ENCODE measurements around the gene SMG6.

SMG6 gene

GRCh38 chr17:2215616-2216364 is 87.8 kb downstream of the SMG6 start:
- peaks cover 24% of the 10 kb centered on the region for H3K36me3 Mint-ChIP-seq (ENCODE audit: low read depth)
- H3K4me3 Mint-ChIP-seq, result peak overlapping the region; percentile 78
- no peaks in the 10 kb centered on the region for H3K9me3 Mint-ChIP-seq
- peak overlapping the region; percentile 97 for H3K27ac Mint-ChIP-seq
- peaks cover 49% of the 10 kb centered on the region for H3K4me1 Mint-ChIP-seq (ENCODE audit: low read depth)
- H3K27me3 Mint-ChIP-seq (ENCODE audit: low read depth), result no peaks in the 10 kb centered on the region

GRCh38 chr17:2214929-2215615 is 88.5 kb downstream of the SMG6 start:
- Mint-ChIP-seq H3K4me3 (peak overlapping the region; percentile 78), H3K4me1 (ENCODE audit: low read depth) (peaks cover 51% of the 10 kb centered on the region)

GRCh38 chr17:2214047-2214928 is 89.3 kb downstream of the SMG6 start:
- H3K27ac Mint-ChIP-seq, result peak overlapping the region; percentile 97
- H3K9me3 Mint-ChIP-seq, result no peaks in the 10 kb centered on the region
- peaks cover 27% of the 10 kb centered on the region for H3K36me3 Mint-ChIP-seq (ENCODE audit: low read depth)
- peak overlapping the region; percentile 78 for H3K4me3 Mint-ChIP-seq
- no peaks in the 10 kb centered on the region for H3K27me3 Mint-ChIP-seq (ENCODE audit: low read depth)
- peaks cover 51% of the 10 kb centered on the region for H3K4me1 Mint-ChIP-seq (ENCODE audit: low read depth)

More at GRCh38 chr17:2214929-2215615, 88.5 kb downstream of the SMG6 start:
- peak overlapping the region; percentile 97 for H3K27ac Mint-ChIP-seq
- peaks cover 27% of the 10 kb centered on the region for H3K36me3 Mint-ChIP-seq (ENCODE audit: low read depth)
- no peaks in the 10 kb centered on the region for H3K27me3 Mint-ChIP-seq (ENCODE audit: low read depth)
- no peaks in the 10 kb centered on the region for H3K9me3 Mint-ChIP-seq

GRCh38 chr17:2213291-2213960 is 90.2 kb downstream of the SMG6 start:
- H3K4me1 Mint-ChIP-seq (ENCODE audit: low read depth), result peaks cover 48% of the 10 kb centered on the region
- no peaks in the 10 kb centered on the region for H3K27me3 Mint-ChIP-seq (ENCODE audit: low read depth)
- H3K36me3 Mint-ChIP-seq (ENCODE audit: low read depth), result peaks cover 24% of the 10 kb centered on the region
- peak overlapping the region; percentile 97 for H3K27ac Mint-ChIP-seq
- no peaks in the 10 kb centered on the region for H3K9me3 Mint-ChIP-seq
- peak overlapping the region; percentile 51 for H3K4me3 Mint-ChIP-seq

- H3K27ac Mint-ChIP-seq, result peak overlapping the region; percentile 97
- H3K4me3 Mint-ChIP-seq, result peak overlapping the region; percentile 22
- no peaks in the 10 kb centered on the region for H3K9me3 Mint-ChIP-seq
- H3K27me3 Mint-ChIP-seq (ENCODE audit: low read depth), result no peaks in the 10 kb centered on the region
- peaks cover 46% of the 10 kb centered on the region for H3K4me1 Mint-ChIP-seq (ENCODE audit: low read depth)
- H3K36me3 Mint-ChIP-seq (ENCODE audit: low read depth), result peaks cover 22% of the 10 kb centered on the region
Measured at GRCh38 chr17:2212400-2212981, 91.1 kb downstream of the SMG6 start.

GRCh38 chr17:2211661-2212399 is 91.8 kb downstream of the SMG6 start:
- H3K4me1 Mint-ChIP-seq (ENCODE audit: low read depth), result peaks cover 44% of the 10 kb centered on the region
- no peaks in the 10 kb centered on the region for H3K9me3 Mint-ChIP-seq
- H3K36me3 Mint-ChIP-seq (ENCODE audit: low read depth), result peaks cover 20% of the 10 kb centered on the region
- H3K27me3 Mint-ChIP-seq (ENCODE audit: low read depth), result no peaks in the 10 kb centered on the region
- H3K4me3 Mint-ChIP-seq, result peak overlapping the region; percentile 22
- H3K27ac Mint-ChIP-seq, result peak overlapping the region; percentile 97

GRCh38 chr17:2210726-2211125 is 92.9 kb downstream of the SMG6 start:
- Mint-ChIP-seq H3K27me3 (ENCODE audit: low read depth) (no peaks in the 10 kb centered on the region), H3K4me1 (ENCODE audit: low read depth) (peaks cover 39% of the 10 kb centered on the region), H3K27ac (no peak overlapping the region), H3K36me3 (ENCODE audit: low read depth) (peaks cover 17% of the 10 kb centered on the region), H3K4me3 (no peak overlapping the region), H3K9me3 (no peaks in the 10 kb centered on the region)

- H3K4me1 Mint-ChIP-seq (ENCODE audit: low read depth), result peaks cover 32% of the 10 kb centered on the region
- no peaks in the 10 kb centered on the region for H3K27me3 Mint-ChIP-seq (ENCODE audit: low read depth)
- H3K4me3 Mint-ChIP-seq, result no peak overlapping the region
- no peaks in the 10 kb centered on the region for H3K9me3 Mint-ChIP-seq
- peaks cover 19% of the 10 kb centered on the region for H3K36me3 Mint-ChIP-seq (ENCODE audit: low read depth)
- H3K27ac Mint-ChIP-seq, result no peak overlapping the region
Measured at GRCh38 chr17:2207815-2208515, 95.6 kb downstream of the SMG6 start.

- H3K27me3 Mint-ChIP-seq (ENCODE audit: low read depth), result no peaks in the 10 kb centered on the region
- H3K9me3 Mint-ChIP-seq, result no peaks in the 10 kb centered on the region
Measured at GRCh38 chr17:2204393-2204792, 99.2 kb downstream of the SMG6 start.

GRCh38 chr17:2203818-2204217 is 99.8 kb downstream of the SMG6 start:
- Mint-ChIP-seq H3K9me3 (no peaks in the 10 kb centered on the region), H3K36me3 (ENCODE audit: low read depth) (peaks cover 15% of the 10 kb centered on the region), H3K27ac (no peak overlapping the region), H3K27me3 (ENCODE audit: low read depth) (no peaks in the 10 kb centered on the region), H3K4me1 (ENCODE audit: low read depth) (peaks cover 28% of the 10 kb centered on the region), H3K4me3 (no peak overlapping the region)

More at GRCh38 chr17:2204393-2204792, 99.2 kb downstream of the SMG6 start:
- Mint-ChIP-seq H3K27ac (no peak overlapping the region), H3K36me3 (ENCODE audit: low read depth) (peaks cover 15% of the 10 kb centered on the region), H3K4me1 (ENCODE audit: low read depth) (peaks cover 28% of the 10 kb centered on the region), H3K4me3 (no peak overlapping the region)

GRCh38 chr17:2202996-2203575 is 100.5 kb downstream of the SMG6 start:
- no peaks in the 10 kb centered on the region for H3K9me3 Mint-ChIP-seq
- H3K4me1 Mint-ChIP-seq (ENCODE audit: low read depth), result peaks cover 28% of the 10 kb centered on the region
- H3K4me3 Mint-ChIP-seq, result peak overlapping the region; percentile 64
- no peaks in the 10 kb centered on the region for H3K27me3 Mint-ChIP-seq (ENCODE audit: low read depth)
- peak overlapping the region; percentile 92 for H3K27ac Mint-ChIP-seq
- H3K36me3 Mint-ChIP-seq (ENCODE audit: low read depth), result peaks cover 14% of the 10 kb centered on the region

GRCh38 chr17:2202302-2202995 is 101.1 kb downstream of the SMG6 start:
- H3K4me3 Mint-ChIP-seq, result peak overlapping the region; percentile 64
- H3K27me3 Mint-ChIP-seq (ENCODE audit: low read depth), result no peaks in the 10 kb centered on the region
- H3K9me3 Mint-ChIP-seq, result no peaks in the 10 kb centered on the region
- peaks cover 14% of the 10 kb centered on the region for H3K36me3 Mint-ChIP-seq (ENCODE audit: low read depth)
- H3K4me1 Mint-ChIP-seq (ENCODE audit: low read depth), result peaks cover 29% of the 10 kb centered on the region
- peak overlapping the region; percentile 92 for H3K27ac Mint-ChIP-seq

Data from T-helper 1 cell treated with Interleukin-12 subunit alpha and Interleukin-12 subunit beta and Interleukin-4 antibody, amounts not matched to agents 30 μg/mL and 1 μg/mL, for 36 hours (primary cell).